Measurements from ENCODE around the gene FASN. TPM values are rescaled to one million over a fixed set of nuclear protein-coding genes. Genes with fewer than 3 reads are reported as not detected.

FASN gene
- total RNA-seq, 1 donor from 2014 or later, result 14.2 TPM

DNA sequence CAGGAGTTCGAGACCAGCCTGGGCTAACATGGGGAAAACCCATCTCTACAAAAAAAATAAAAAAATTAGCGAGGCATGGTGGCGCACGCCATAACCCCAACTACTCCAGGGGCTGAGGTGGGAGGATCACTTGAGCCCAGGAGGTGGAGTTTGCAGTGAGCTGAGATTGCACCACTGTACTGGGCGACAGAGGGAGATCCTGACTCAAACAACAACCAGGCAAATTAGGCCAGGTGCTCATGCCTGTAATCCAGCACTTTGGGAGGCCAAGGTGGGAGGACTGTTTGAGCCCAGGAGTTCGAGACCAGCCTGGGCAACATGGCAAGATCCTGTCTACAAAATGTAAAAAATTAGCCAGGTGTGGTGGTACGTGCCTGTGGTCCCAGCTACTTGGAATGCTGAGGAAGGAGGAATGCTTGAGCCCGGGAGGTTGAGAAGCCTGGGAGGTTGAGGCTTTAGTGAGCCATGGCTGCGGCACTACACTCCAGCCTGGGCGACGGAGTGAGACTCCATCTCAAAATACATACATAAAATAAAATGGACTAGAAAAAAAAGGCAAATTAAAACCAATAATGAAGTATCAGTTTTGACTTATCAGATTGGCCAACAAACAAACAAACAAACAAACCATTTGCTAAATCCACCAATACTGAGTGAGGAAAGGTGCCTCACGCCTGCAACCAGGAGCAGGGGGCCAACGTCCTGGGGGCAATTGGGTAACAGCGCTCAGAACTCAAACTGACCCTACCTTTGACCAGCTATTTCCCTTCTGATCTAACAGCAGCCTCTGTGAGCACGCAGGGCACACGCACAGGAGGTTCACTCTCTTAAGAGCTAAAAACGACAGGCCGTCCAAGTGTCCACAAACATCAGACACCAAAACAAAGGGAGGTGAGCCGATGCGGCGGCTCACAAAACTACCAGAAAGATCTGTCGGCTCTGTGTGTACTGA, 19.4 kb upstream of the FASN start:
- no peak for DNase-seq (ENCODE audit: low spot score)

GRCh38 chr17:82116246-82116645, 18.2 kb upstream of the FASN start:
- DNase-seq (ENCODE audit: low spot score), result no peak

DNA sequence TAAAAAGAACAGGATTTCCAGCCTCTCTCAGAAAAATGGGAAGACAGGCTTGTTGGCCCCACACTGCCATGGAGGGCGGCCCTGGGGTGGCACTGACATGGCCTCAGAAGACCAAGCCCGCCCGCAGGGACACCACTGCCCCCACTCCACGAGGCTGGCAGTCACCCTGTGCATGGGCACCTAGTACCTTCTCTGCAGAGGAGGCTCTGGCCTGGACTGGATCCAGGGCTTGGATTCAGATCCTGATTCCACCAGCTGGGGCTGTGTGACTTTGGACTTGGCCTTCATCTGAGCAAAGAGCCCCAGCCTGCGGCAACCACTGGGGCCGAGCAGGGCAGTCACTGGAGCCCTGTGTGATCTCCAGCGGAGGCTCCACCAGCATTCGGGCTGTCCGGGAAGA, 16.8 kb upstream of the FASN start:
- DNase-seq (ENCODE audit: low spot score), result no peak

DNA sequence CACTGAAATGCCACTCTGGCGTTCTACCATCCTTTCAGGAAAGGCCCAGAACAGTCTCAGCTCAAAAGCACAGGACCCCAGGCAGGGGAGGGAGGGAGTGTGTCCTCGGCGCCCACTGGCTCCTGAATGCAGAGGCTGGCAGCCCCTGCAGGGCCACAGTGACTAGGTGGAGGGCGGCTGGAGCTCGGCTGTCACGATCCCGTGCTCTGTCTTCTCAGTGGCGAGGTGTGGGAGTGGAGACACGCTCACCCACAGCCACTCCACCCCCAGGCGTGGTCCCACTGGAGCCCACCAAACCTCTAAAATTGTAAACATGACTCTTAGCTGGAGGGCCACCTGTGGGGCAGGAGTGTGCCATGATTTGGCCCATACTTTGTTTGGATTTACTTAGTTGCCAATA, 16.4 kb upstream of the FASN start:
- no peak for DNase-seq (ENCODE audit: low spot score)

- DNase-seq (ENCODE audit: low spot score), result no peak
These were observed 15.9 kb upstream of the FASN start for GRCh38 chr17:82113941-82114340.

- DNase-seq (ENCODE audit: low spot score), result no peak
These were observed 15.4 kb upstream of the FASN start for GRCh38 chr17:82113422-82113821.

DNA sequence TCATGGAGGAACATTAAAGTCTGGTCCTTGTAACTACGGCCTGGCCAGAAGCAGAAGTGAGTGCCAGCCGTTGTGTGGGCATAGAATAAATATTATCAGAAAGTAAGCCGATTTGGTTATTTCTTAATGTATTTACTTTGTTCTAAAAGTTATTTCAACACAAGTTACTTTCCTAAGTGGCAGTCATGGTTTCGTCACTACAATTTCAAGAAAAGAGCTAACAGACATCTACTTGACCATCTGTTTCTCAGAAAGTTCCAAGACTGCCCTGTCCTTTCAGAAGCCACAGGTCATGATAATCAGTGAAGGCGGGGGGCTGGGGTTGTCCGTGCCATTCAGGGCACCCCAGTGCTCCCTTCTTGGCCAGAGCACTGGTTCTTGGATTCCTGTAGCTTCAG, 14.9 kb upstream of the FASN start:
- DNase-seq (ENCODE audit: low spot score), result no peak

GRCh38 chr17:82112181-82112913, 14.3 kb upstream of the FASN start:
- DNase-seq (ENCODE audit: low spot score), result no peak

DNA sequence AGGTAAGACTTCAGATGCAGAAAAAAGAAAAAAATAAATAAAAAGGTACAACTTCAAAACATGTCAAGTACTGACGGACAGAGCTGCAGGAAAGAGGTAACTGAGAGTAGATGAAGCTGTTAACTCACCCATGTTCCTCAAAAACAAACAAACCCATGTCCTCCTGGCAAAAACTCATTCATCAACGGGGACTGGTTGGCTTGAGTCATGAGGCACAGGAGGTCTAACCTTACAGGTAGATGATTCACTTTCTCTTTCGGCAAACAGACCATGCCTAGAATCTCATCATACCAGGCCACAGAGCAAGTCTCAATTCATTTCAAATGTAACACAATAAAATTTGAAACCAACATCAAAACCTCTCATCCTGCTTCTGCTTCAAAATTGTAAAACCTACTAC, 12.3 kb upstream of the FASN start:
- no peak for DNase-seq (ENCODE audit: low spot score)

GRCh38 chr17:82108961-82109475, 11.0 kb upstream of the FASN start:
- DNase-seq (ENCODE audit: low spot score), result no peak

GRCh38 chr17:82108496-82108945, 10.5 kb upstream of the FASN start:
- no peak for DNase-seq (ENCODE audit: low spot score)

- DNase-seq (ENCODE audit: low spot score), result no peak
These were observed 10.0 kb upstream of the FASN start for GRCh38 chr17:82108038-82108437.

DNA sequence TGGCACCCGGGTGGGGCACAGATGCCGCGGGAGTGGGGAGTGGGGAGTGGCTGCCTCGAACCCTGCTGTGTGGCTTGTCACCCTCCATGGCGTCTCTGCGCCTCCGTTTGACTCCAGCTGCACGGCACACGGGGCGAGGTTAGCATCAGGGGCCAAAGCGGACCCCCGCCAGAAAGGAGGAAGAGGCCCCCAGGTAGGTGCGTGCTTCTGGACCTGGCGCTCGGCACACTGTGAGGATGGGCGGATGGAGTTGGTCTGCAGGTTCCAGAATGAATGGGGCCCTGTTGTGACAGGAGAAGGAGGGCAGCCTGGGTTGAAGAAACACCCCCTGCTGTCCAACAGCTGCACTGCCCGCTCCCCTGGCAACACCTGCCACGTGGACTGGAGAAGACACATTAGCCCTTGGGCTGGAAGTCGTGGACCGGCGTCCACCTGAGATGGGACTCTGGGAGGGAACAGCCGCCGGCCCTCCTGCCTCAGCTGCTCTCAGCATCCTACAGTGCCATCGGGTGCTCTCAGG, 9.4 kb upstream of the FASN start:
- no peak for DNase-seq (ENCODE audit: low spot score)

DNA sequence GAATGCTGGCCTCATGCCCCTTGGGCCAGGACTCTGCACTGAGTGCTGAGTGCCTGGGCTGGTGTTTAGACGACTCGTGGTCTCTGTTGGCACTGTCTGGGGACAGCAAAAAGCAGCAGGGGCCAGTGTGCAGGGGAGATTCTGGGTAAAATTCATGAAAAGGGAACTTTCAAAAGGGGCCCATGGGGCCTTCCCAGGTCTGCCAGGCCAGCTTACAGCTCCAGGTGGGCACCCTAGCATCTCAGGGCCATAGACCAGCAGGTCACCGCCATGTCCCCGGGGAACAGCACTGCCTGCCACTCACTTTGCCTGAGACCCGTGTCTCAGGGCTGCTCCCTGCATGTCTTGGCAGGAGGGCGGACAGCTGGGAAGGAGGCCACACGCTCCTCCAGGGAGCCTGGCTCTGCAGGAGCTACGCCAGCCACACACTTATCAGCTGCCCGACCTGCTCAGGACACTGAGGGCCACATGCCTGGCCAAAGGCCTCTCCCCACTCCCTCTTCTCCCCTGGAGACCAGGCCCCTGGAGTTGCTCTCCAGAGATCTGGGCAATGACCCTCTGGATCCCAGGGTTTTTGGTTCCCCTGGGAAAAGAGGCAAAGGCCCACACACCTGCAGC, 8.8 kb upstream of the FASN start:
- no peak for DNase-seq (ENCODE audit: low spot score)

- DNase-seq (ENCODE audit: low spot score), result peak; percentile 50
These were observed 8.0 kb upstream of the FASN start for GRCh38 chr17:82105882-82106687.

DNA sequence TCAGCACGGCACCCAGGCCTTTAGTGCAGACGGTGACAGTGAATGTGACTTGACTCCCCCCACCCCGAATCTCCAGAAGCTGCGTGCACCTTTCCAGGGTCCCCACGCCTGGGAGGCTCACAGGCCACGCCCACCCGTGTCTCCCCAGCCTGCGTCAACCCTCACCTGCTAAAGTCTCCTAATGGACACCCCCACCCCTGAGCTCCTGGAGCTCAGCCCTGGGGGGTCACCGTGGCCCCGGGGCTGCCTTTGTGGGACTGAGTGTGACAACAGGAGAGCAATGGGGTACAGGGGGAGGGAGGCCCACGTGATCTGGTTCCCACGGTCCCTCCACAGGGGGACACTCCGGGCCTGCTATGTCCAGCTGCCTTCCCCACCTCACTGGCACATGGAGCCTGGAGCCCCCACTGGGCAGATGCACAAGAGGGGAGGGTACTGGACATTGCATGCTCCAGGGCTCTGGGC, 7.4 kb upstream of the FASN start:
- DNase-seq (ENCODE audit: low spot score), result no peak

DNA sequence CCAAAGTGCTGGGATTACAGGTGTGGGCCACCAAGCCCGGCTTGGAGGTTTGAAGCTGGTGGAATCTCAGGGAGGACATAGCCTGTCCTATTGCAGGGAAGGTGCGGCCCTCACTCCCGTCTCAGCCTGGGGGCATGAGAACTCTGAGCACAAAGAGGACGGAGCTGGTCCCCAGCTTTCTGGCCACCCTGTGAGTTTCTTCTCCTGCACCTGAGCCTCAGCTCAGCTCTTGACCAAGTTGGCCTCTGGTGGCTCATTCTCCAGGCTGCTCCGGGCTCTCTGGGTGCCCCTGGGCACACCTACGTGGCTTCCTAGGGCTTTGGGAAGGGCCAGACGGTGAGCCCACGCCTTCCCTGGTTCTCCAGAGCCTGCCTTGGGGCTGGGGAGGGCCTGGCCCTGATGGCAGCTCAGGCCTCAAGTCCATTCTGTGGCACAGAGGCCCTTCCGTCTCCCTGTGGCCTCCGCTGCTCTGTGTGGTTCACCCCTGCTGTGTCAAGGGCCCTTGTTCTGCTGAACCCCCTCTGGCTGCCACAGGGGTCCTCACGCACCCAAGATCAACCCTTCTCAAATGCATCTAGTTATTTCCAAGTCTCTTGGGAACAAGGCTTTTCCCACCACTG, 6.9 kb upstream of the FASN start:
- no peak for DNase-seq (ENCODE audit: low spot score)

- DNase-seq (ENCODE audit: low spot score), result peak; percentile 86
These were observed 5.8 kb upstream of the FASN start for GRCh38 chr17:82103553-82104451.
